GM04504 (cell line): ENCODE results near the gene NPLOC4.

ENCODE experiments used
- DNase-seq: peaks from one replicate; pipeline ENCODE4 v3.0.0-alpha.2; 2012; ENCODE audit warnings: low read depth

Gene NPLOC4

GRCh38 chr17:81565231-81565630, 71.7 kb downstream of the NPLOC4 start:
- no peak for DNase-seq

- DNase-seq = no peak
Observed at GRCh38 chr17:81564778-81565177, 72.1 kb downstream of the NPLOC4 start.

GRCh38 chr17:81563861-81564586, 72.9 kb downstream of the NPLOC4 start:
- DNase-seq = no peak

GRCh38 chr17:81561494-81561885, 75.4 kb downstream of the NPLOC4 start:
- DNase-seq = no peak

GRCh38 chr17:81558941-81559806, 77.7 kb downstream of the NPLOC4 start:
- no peak for DNase-seq

GRCh38 chr17:81558115-81558468, 78.8 kb downstream of the NPLOC4 start:
- DNase-seq = no peak

- no peak for DNase-seq
Observed at GRCh38 chr17:81557276-81558114, 79.4 kb downstream of the NPLOC4 start.

- no peak for DNase-seq
Observed at GRCh38 chr17:81556863-81557262, 80.0 kb downstream of the NPLOC4 start.

GRCh38 chr17:81556175-81556691, 80.7 kb downstream of the NPLOC4 start:
- DNase-seq = no peak

GRCh38 chr17:81553616-81554181, 83.2 kb downstream of the NPLOC4 start:
- peak; percentile 92 for DNase-seq

- DNase-seq = no peak
Observed at GRCh38 chr17:81553018-81553615, 83.8 kb downstream of the NPLOC4 start.

GRCh38 chr17:81552244-81553017, 84.5 kb downstream of the NPLOC4 start, which contains the start of gene FAAP100:
FAAP100 (minus strand) TSS chr17:81552353; CDS start chr17:81552330, 23 bp downstream.
- DNase-seq = peak; percentile 56

- no peak for DNase-seq
Observed at GRCh38 chr17:81551458-81552243, 85.3 kb downstream of the NPLOC4 start.

- no peak for DNase-seq
Observed at GRCh38 chr17:81550830-81551457, 86.0 kb downstream of the NPLOC4 start.

- DNase-seq = no peak
Observed at GRCh38 chr17:81550285-81550684, 86.6 kb downstream of the NPLOC4 start.

GRCh38 chr17:81549826-81550225, 87.1 kb downstream of the NPLOC4 start:
- no peak for DNase-seq

GRCh38 chr17:81549031-81549557, 87.8 kb downstream of the NPLOC4 start:
- DNase-seq = no peak

- no peak for DNase-seq
Observed at GRCh38 chr17:81547614-81547982, 89.3 kb downstream of the NPLOC4 start.
